ENCODE data around the gene NEDD8. TPM values are rescaled to one million over a fixed set of nuclear protein-coding genes. Genes with fewer than 3 reads are reported as not detected.
A peak's percentile ranks its signal among the peaks of the same experiment; 100 is the strongest.

NEDD8 gene
- total and polyA plus RNA-seq, 4 donors: 32.3 to 136 (median 78.1) TPM

DNA sequence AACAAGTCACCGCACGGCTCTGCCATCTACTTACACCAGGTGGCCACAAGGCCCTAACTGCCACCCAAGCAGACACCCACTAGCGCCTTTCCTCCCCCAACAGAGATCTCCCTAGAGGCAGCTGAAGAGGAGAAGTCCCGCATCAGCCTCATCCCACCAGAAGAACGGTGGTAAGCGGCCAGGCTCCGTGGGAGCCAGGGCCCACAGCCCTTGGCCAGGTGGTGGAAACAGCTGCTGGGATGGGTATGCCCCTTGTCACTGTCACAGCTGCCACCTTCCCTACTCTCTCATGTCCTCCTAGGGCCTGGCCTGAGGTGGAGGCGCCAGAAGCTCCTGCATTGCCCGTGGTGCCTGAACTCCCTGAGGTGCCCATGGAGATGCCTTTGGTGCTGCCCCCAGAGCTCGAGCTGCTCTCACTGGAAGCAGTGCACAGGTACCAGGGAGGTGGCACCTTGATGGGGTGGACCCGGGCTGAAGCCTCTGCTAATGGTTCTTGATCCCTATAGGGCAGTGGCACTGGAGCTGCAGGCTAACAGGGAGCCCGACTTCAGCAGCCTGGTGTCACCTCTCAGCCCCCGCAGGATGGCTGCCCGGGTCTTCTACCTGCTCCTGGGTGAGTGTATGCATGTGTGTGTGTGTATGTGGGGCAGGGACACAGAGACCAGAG is 52.7 kb downstream of the NEDD8 start:
- 89% methylated on average over 14 of the region's 14 CpGs for WGBS

DNA sequence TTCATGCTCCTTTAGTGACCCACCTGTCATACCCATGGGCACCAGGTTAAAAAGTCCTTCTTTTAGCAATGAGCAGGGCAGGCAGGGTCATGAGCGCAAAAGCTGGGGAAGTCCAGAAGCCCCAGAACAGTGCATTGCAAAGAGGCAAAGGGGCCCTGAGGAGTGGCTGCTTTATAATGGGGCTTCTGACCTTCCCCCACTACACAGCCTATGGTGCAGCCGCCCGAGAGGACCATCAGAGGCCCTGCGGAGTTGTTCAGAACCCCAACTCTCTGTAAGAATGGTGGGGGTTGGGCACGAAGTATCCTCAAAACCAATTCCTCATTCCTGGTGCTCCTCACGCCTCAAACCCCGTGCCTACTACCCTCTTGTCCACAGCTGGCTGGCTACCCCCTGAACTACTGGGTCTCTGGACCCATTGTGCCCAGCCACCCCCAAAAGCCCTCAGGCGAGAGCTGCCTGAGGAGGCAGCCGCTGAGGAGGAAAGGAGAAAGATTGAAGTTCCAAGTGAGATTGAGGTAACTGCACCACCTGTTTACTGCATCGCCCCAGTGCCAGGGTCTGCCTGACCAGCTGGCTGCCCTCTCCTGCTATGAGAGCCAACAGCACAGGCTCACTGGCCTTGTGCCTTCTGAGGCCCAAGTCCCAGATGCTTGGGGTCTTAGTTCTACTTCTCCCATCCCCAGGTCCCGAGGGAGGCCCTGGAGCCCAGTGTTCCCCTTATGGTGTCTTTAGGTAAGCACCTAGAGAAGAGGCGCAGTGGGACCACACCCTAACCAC is 53.6 kb downstream of the NEDD8 start:
- no peak for DNase-seq (ENCODE audit: low spot score)
- H3K9ac ChIP-seq (ENCODE audit: low read depth in 1 of 2, low read length in 2 of 2): no peak overlapping the region
- WGBS: 80% methylated on average over 12 of the region's 12 CpGs

More for the DNA sequence above, 52.7 kb downstream of the NEDD8 start:
- Histone ChIP-seq H3K27me3 (ENCODE audit: control insufficient read depth in 4 of 4, insufficient read depth in 4 of 4, low read length in 3 of 4) (no peaks in the 10 kb centered on the region), H3K4me3 (ENCODE audit: low read depth in 1 of 3, low read length in 3 of 3) (no peak overlapping the region), H3K9ac (ENCODE audit: low read depth in 1 of 2, low read length in 2 of 2) (no peak overlapping the region), H3K9me3 (ENCODE audit: control insufficient read depth in 4 of 4, low read length in 3 of 4) (no peaks in the 10 kb centered on the region), H3K4me1 (ENCODE audit: control insufficient read depth in 4 of 4, insufficient read depth in 4 of 4, low read length in 3 of 4) (peaks cover 0 to 22% (median 14%) of the 10 kb centered on the region in 4 donors), H3K36me3 (ENCODE audit: control insufficient read depth in 4 of 4, insufficient read depth in 3 of 4, low read depth in 1 of 4, low read length in 3 of 4) (peaks cover 18 to 70% (median 25%) of the 10 kb centered on the region in 4 donors), H3K27ac (ENCODE audit: low read depth in 1 of 2, low read length in 2 of 2) (peak overlapping the region; percentile 61 to 72)
- no peak for DNase-seq (ENCODE audit: low spot score)
- TF ChIP-seq TAF1 (conservative IDR thresholded peaks at IDR 0.05): no peak
- no peak for TF ChIP-seq FOXA1 (IDR thresholded peaks at IDR 0.05)
- no peak for TF ChIP-seq HNF4A (conservative IDR thresholded peaks at IDR 0.05)
- TF ChIP-seq, protein P1, sequence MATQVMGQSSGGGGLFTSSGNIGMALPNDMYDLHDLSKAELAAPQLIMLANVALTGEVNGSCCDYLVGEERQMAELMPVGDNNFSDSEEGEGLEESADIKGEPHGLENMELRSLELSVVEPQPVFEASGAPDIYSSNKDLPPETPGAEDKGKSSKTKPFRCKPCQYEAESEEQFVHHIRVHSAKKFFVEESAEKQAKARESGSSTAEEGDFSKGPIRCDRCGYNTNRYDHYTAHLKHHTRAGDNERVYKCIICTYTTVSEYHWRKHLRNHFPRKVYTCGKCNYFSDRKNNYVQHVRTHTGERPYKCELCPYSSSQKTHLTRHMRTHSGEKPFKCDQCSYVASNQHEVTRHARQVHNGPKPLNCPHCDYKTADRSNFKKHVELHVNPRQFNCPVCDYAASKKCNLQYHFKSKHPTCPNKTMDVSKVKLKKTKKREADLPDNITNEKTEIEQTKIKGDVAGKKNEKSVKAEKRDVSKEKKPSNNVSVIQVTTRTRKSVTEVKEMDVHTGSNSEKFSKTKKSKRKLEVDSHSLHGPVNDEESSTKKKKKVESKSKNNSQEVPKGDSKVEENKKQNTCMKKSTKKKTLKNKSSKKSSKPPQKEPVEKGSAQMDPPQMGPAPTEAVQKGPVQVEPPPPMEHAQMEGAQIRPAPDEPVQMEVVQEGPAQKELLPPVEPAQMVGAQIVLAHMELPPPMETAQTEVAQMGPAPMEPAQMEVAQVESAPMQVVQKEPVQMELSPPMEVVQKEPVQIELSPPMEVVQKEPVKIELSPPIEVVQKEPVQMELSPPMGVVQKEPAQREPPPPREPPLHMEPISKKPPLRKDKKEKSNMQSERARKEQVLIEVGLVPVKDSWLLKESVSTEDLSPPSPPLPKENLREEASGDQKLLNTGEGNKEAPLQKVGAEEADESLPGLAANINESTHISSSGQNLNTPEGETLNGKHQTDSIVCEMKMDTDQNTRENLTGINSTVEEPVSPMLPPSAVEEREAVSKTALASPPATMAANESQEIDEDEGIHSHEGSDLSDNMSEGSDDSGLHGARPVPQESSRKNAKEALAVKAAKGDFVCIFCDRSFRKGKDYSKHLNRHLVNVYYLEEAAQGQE (IDR thresholded peaks at IDR 0.05): no peak
- no peak for TF ChIP-seq NR2F2 (IDR thresholded peaks at IDR 0.05)
- TF ChIP-seq RXRA (IDR thresholded peaks at IDR 0.05): no peak
- TF ChIP-seq SP1 (IDR thresholded peaks at IDR 0.05): no peak

More for the DNA sequence above, 53.6 kb downstream of the NEDD8 start:
- Histone ChIP-seq H3K36me3 (ENCODE audit: control insufficient read depth in 4 of 4, insufficient read depth in 3 of 4, low read depth in 1 of 4, low read length in 3 of 4) (peaks cover 13 to 63% (median 23%) of the 10 kb centered on the region in 4 donors), H3K9me3 (ENCODE audit: control insufficient read depth in 4 of 4, low read length in 3 of 4) (no peaks in the 10 kb centered on the region), H3K27me3 (ENCODE audit: control insufficient read depth in 4 of 4, insufficient read depth in 4 of 4, low read length in 3 of 4) (no peaks in the 10 kb centered on the region), H3K4me3 (ENCODE audit: low read depth in 1 of 3, low read length in 3 of 3) (no peak overlapping the region), H3K4me1 (ENCODE audit: control insufficient read depth in 4 of 4, insufficient read depth in 4 of 4, low read length in 3 of 4) (peaks cover 0 to 22% (median 14%) of the 10 kb centered on the region in 4 donors), H3K27ac (ENCODE audit: low read depth in 1 of 2, low read length in 2 of 2) (peak overlapping the region; percentile 61 to 72)
- TF ChIP-seq SP1 (IDR thresholded peaks at IDR 0.05) (no peak), HNF4A (conservative IDR thresholded peaks at IDR 0.05) (no peak), HNF4G (IDR thresholded peaks at IDR 0.05) (no peak), EGR1 (IDR thresholded peaks at IDR 0.05; ENCODE audit: low read depth in 2 of 2) (no peak), FOXA1 (IDR thresholded peaks at IDR 0.05) (no peak), JUND (IDR thresholded peaks at IDR 0.05) (no peak), YY1 (IDR thresholded peaks at IDR 0.05) (no peak), NR2F2 (IDR thresholded peaks at IDR 0.05) (no peak), TAF1 (conservative IDR thresholded peaks at IDR 0.05) (no peak), RXRA (IDR thresholded peaks at IDR 0.05) (no peak)
- TF ChIP-seq, protein P2, sequence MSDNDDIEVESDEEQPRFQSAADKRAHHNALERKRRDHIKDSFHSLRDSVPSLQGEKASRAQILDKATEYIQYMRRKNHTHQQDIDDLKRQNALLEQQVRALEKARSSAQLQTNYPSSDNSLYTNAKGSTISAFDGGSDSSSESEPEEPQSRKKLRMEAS (IDR thresholded peaks at IDR 0.05): no peak
- TF ChIP-seq, protein P3, sequence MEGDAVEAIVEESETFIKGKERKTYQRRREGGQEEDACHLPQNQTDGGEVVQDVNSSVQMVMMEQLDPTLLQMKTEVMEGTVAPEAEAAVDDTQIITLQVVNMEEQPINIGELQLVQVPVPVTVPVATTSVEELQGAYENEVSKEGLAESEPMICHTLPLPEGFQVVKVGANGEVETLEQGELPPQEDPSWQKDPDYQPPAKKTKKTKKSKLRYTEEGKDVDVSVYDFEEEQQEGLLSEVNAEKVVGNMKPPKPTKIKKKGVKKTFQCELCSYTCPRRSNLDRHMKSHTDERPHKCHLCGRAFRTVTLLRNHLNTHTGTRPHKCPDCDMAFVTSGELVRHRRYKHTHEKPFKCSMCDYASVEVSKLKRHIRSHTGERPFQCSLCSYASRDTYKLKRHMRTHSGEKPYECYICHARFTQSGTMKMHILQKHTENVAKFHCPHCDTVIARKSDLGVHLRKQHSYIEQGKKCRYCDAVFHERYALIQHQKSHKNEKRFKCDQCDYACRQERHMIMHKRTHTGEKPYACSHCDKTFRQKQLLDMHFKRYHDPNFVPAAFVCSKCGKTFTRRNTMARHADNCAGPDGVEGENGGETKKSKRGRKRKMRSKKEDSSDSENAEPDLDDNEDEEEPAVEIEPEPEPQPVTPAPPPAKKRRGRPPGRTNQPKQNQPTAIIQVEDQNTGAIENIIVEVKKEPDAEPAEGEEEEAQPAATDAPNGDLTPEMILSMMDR (IDR thresholded peaks at IDR 0.05; ENCODE audit: low read depth, low read length, missing input control): no peak
- TF ChIP-seq, protein P4, sequence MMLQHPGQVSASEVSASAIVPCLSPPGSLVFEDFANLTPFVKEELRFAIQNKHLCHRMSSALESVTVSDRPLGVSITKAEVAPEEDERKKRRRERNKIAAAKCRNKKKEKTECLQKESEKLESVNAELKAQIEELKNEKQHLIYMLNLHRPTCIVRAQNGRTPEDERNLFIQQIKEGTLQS (IDR thresholded peaks at IDR 0.05): no peak
- TF ChIP-seq, protein P1 (IDR thresholded peaks at IDR 0.05): no peak
